NCI-H2227 (cell line): ENCODE data around the gene MAP3K3.
"Not testable (repeated sequence)": the region's sequence is repeated elsewhere in the genome, so short reads cannot be mapped to it uniquely, and the experiment has no call there.

ENCODE experiments used
- DNase-seq: peaks from one replicate; lab custom pipeline; 2025; ENCODE audit not compliant: unreplicated experiment; lab: John Stamatoyannopoulos, UW

Gene MAP3K3

DNA sequence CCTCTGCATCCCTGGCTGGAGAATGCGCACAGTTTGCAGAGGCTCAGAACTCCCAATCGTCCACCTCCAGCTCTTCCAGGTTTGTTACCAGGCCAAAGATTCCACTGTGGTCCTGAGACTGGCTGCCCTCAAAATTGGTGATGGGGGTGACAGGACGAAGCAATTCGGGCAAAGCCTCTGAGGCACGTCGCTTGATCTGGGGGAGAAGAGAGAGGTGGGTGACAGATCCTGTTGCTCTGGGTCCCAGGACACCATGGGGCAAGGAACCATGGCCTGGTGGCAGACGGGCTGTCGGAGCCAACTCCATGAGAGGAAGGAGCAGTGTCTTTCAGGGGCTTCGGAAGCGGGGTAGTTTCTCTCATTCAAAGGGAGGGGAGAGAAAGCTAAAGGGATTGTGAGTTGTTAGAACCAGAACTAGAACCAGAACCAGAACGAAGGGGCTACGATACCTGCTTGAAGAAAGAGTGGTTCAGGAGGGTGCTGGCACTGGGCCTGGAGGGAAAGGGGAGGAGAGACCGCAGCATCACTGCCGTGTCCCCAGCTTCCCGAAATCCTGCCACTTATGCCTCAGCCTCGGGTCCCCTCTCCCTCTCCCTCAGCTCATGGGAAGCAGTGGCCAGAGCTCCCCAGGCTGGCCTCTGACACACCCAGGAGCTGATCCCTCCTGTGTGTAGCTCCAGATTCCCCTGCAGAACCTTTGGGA is 81.5 kb downstream of the MAP3K3 start:
- DNase-seq: no peak

DNA sequence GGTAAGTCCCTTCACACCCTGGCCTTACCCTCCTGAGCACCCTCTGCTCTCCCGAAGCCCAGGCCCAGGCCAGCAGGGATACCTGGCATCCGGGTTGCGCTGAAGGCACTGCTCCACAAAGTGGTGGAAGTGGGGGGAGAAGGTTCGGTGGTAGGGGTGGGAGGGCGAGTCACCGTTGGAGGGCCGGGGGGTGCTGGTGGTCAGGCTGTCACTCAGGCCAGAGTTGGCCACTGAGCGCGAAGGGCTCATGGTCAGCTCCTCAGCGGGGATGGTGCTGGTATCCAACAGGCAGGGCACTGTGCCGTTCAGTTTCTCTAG is 82.0 kb downstream of the MAP3K3 start:
- DNase-seq: no peak

DNA sequence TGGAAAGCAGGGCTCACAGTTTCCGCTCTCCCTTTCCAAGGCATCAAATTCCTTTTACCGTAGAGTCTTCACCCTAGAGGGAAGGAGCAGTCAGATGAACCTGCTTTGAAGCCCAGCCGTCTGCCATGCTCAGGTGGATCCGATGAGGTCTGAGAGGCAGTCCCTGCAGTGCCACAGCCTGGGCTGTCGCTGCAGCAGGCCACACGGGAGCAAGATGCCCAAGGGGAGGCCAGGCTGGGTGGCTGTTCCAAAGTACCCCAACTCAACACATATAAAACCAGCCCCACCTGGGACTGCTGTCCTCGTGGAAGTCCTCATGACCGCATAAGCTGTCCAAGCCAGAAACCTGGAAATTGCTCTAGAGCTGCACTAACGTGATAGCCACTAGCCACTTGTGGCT is 82.6 kb downstream of the MAP3K3 start:
- DNase-seq: no peak

DNA sequence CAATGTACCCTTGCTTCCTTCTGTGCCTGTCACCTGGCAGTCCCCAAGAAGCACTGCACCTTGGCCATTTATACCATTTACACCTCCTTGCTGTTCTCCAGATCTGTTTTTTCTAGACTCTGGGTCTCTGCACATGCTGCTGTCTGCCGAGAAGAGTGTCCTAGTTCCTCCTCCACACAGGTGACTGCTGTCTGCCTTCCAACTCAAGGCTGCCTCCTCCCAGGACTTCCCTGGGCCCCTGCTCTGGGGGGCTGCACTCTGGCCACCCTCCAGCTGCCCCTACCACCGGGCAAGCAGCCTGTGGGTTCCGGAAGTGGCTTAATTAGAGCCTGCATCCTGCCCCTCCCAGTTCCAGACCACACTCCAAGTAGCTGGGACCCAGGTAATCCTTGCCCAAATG is 83.4 kb downstream of the MAP3K3 start:
- no peak for DNase-seq

DNA sequence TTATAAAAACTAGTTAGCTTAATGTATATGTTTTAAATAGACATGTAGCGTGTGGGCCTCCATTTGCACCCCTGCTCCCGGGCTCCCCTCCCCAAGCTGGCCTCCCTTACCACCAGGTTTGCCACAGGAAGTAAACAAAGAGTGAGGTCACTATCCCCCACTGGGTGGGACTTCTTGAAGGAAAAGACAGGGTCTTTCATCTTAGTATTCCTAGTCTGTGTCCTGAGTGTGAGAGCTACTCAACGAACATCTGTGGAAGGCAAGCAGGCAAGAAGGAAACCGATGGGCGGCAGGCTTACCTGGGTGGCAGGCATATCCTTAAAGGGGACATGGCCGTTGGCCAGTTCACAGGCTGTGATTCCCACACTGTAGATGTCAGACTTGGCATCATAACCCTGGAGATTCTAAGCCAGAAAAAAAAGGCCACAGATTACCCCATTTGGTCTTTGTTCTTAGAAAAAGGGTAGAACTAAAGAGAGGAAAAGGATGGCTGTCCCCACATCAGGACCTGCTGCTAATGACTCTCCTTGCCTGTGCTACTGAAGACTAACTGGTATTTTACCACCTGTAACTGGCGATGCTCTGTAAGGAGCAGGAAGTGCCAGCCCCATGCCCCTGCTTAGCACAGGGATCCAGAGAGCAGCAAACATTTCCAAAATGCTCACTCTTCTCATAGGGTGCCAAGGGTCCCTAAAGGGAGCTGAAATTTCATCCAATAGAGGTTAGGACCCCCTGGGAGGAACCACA is 84.3 kb downstream of the MAP3K3 start:
- DNase-seq: no peak

DNA sequence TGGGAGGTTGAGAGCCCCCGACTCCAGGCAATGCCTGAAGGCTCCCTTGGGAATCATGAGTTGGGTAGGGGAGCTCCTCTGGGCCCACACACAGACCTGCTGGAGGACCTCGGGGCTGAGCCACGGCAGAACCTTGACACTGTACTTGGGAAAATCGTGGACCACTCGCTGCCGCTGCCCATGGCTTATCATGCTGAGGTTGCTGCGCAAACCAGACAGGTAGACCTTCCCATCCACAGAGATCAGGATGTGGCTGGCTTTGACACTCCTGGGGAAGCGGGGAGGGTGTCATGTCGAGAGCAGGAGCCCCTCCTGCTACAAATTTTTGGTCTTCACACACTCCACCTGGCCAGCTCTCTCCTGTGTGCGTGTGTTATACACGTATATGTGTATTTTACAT is 84.9 kb downstream of the MAP3K3 start:
- DNase-seq: no peak

DNA sequence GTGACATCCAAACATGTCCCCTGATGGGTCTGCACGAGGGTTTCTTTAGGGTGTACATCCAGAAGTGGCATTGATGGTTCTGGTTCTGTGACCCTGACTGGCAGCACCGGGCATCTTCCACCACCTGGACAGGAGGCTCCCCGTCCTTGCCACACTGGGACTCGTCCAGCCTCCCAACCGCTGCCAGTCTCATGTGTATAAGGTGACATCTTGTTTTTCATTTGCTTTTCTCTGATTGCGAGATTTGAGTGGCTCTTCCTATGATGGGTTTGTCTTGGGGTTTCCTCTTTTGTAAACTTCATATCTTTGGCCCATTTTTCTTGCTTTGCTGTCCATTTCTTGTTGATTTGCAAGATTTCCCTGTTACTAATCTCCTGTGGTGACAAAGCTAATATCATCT is 86.9 kb downstream of the MAP3K3 start:
- DNase-seq: no peak

DNA sequence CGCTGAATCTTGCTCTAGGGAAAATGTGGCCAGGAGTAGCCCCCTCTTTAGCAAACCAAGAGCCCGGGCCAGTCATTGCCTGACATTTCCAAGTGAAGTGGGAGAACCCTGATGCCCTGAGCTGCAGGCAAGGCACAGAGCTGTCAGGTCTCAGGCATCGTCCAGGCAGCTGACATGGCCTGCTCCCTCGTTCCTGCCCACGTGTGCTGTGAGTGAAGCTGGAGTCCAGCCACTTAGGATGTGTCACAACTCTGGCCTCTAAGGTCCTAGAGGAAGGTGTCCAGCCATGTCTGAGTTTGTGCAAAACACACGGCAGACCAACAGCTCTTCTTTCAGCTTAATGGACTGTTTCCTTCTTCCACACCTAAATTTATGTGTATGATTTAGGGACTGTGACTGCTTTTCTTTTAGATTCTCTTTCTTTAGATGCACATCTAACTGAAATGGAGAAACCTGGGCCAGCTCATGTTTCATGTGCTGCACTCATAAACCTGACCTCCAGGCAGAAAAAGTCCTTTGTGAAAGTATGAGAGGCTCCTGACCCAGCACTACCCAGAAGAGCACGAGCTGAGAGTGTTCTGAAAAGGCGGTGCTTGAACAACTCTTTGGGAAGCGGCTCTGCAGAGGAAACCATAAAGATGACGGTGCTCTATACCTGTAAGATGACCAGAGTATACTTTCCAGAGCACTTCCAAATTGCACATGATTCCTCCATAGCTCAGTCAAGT is 92.5 kb downstream of the MAP3K3 start:
- no peak for DNase-seq

DNA sequence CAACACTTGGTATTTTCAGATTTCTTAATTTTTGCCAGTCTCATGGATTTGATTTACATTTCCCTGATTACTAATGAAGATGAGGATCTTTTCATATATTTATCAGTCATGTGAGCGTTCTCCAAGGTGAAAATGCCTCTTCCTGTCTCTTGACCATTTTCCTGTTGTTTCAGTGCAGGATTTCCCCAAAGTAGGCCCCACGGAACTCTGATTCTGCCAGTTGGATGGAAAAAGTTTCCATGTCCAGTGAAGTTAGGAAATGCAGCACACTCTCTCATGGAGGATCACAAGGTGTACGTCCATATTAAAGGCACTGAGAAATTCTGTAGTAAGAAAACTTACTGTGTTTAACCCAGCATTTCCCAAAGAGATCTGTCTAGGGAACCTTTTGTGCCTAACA is 94.2 kb downstream of the MAP3K3 start:
- DNase-seq: no peak

DNA sequence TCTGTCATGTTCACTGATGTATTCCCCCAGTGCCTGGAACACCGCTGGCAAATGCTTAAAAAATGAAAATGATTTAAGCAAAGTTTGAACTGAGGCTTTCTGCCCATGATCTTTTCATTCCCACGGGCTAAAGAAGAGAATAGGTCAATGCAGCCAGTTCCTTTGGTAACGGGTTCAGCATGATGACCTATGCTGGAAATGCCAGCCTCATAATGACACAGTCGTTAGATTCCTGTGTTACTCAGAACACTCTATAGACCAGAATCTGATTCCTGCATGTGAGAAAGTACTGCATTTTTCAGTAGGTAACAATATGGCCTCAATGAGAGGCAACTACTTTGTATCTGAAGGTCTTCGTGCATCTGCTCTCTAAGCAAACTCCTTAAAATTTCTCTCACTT is 96.8 kb downstream of the MAP3K3 start:
- no peak for DNase-seq

DNA sequence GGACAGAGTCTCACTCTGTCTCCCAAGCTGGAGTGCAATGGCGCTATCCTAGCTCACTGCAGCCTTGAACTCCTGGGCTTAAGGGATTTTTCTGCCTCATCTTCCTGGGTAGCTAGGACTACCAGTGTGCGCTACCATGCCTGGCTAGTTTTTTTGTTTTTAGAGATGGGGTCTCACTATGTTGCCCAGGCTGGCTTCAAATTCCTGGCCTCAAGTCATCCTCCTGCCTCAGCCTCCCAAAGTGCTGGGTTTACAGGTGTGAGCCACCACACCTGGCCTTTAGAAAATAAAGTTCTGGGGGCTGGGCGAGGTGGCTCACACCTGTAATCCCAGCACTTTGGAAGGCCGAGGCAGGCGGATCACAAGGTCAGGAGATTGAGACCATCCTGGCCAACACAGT is 98.0 kb downstream of the MAP3K3 start:
- DNase-seq: not testable (repeated sequence)

DNA sequence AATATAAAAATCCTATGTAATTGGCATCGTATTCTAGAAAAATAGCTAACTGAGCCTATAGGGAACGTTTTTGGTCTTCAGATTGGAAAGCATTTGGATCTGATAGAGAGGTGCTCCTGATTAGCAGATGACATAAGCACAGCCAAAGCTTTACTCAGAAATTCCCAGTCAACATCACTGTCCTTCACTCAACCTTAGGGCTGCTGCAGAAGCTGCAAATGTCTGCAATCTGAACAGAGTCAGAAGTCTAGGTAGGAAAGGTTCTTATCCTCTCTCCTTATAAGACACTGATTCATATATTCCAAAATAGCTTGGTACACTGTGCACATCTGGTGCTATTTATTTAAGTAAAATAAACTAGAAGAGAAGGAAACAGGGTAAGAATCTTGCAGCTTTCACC is 100.2 kb downstream of the MAP3K3 start:
- DNase-seq: no peak

DNA sequence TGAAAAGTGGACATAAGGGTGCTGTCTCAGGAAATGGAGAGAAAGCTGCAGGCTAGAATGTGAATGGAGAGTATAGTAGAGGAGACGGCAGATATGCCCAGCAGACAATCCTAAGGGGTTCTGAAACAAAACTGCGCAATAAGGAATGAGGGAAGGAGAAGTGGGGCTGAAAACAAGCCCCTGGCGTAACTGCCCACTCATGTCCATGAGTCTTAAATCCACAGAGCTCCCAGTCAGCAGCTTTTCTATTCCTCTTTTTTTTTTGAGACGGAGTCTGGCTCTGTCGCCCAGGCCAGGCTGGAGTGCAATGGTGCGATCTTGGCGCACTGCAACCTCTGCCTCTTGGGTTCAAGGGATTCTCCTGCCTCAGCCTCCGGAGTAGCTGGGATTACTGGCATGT is 113.5 kb downstream of the MAP3K3 start:
- no peak for DNase-seq

DNA sequence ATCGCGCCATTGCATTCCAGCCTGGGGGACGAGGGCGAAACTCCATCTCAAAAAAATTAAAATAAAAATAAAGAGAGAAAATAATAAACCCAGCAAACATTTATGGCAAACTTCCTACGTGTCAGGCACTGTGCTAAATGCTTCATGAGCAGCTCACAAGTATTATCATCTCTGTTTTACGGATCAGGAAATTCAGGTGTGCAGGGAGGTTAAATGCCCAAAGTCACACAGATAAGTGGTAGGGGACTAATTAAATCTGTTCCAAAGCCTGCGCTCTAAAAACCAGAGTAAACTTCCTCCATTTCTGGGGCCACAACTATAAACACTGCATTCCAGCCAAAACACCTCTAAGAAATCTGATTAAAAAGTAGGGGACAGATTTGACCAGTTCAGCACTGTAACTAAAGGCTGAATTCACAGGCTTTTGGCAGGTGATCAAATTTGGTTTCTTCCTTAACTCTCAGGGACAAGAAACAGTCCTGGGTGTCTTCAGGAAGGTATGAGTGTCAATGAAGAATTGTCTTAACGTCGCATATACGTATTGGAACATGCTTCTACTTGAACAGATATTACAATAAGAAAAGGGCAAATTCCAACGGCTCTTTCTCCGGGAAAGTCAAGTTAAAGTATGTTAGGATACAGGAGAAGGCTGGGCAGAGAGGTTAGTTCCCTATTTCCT is 118.4 kb downstream of the MAP3K3 start:
- no peak for DNase-seq

DNA sequence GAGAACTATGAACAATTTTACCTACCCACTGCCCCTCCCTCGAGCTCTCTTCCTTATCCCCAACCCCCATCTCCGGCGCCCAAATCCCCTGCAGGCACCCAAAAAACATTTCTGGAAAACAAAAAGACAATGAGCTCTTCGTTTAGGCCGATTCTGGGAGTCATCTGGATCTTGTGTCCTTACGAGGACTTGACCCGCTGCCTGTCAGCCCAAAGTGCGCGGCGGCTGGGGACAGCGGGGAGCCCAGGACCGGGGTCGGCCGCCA is 118.9 kb downstream of the MAP3K3 start:
- DNase-seq: no peak

DNA sequence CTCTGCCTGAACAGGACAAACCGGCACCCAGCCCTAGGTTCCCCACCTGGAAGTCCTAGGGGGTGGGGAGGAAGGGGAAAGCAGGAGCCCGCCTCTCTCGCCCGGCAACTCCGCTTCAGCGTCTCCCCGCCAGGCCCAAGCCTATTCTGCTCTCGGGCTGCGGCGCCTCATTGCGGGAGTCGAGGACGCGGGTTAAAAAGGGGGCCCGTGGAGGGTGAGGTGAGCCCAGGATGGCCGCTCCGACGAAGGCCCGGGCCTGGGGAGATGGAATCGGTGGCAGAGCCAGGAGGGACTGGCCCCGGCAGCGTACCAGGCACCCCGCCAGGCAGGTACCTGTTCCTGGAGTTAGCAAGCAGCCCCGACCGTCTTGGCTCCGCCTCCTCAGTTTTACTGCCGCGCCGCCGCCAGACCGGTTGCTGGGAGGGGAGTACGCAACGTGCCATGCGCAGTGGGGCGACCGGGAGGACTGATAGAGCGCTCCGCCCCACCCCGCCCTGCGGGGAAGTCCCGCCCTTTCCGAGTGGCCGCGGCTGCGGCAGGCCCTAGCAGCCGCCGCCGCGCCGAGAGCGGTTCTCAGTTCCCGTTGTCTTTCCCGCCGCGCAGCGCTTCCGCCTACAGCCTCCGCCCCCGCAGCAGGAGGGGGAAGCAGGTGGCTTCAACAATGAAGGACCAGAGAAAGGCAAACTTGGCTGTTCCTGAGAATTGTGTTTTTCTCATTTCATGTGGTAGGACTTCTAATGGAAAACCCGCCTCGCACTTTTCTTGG is 119.4 kb downstream of the MAP3K3 start, which contains the start of gene STRADA:
Gene STRADA, minus strand, starts transcription at position 392 of the 766 bp plus-strand sequence. CDS start 13,430 bp downstream, outside the sequence.
- DNase-seq: peak; percentile 99
